Measurements from ENCODE around the gene RFX3.

The RFX3 gene

DNA sequence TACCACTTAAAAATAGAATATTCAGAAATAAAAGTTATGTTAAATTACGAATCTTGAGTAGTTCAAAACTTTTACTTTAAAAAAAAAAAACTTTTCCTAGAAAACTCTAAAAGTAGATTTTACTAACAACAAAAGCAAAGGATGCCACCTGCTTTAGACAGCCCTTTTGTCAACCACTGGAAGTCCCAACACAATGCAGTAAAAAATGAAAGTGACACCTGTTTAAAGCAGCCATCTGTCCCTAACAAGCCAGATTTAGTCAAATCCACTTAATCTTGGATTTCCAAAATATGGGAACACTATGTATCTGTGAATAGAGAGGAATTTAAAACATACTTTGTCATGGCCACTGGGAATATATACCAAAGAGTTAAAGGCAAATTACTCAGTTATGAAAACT, 3.8 kb downstream of the RFX3 start:
- peak overlapping the region; percentile 57 to 92 for H3K4me3 Mint-ChIP-seq
- peaks cover 30% of the 10 kb centered on the region for H3K4me1 Mint-ChIP-seq

GRCh38 chr9:3520564-3520963, 5.2 kb downstream of the RFX3 start:
- Mint-ChIP-seq H3K4me3 (no peak overlapping the region), H3K27me3 (no peaks in the 10 kb centered on the region), H3K27ac (no peak overlapping the region), H3K9me3 (no peaks in the 10 kb centered on the region), H3K4me1 (peaks cover 30% of the 10 kb centered on the region)
- ATAC-seq (no peak), DNase-seq (no peak)

More for the DNA sequence above, 3.8 kb downstream of the RFX3 start:
- H3K27me3 Mint-ChIP-seq = no peaks in the 10 kb centered on the region
- ATAC-seq (no peak), DNase-seq (no peak)
- H3K9me3 Mint-ChIP-seq = no peaks in the 10 kb centered on the region
- H3K27ac Mint-ChIP-seq = no peak overlapping the region

- Mint-ChIP-seq H3K4me1 (peaks cover 36% of the 10 kb centered on the region), H3K27me3 (no peaks in the 10 kb centered on the region), H3K9me3 (no peaks in the 10 kb centered on the region), H3K27ac (no peak overlapping the region), H3K4me3 (no peak overlapping the region)
- DNase-seq (no peak), ATAC-seq (no peak)
Observed at GRCh38 chr9:3517377-3518048, 8.3 kb downstream of the RFX3 start.

DNA sequence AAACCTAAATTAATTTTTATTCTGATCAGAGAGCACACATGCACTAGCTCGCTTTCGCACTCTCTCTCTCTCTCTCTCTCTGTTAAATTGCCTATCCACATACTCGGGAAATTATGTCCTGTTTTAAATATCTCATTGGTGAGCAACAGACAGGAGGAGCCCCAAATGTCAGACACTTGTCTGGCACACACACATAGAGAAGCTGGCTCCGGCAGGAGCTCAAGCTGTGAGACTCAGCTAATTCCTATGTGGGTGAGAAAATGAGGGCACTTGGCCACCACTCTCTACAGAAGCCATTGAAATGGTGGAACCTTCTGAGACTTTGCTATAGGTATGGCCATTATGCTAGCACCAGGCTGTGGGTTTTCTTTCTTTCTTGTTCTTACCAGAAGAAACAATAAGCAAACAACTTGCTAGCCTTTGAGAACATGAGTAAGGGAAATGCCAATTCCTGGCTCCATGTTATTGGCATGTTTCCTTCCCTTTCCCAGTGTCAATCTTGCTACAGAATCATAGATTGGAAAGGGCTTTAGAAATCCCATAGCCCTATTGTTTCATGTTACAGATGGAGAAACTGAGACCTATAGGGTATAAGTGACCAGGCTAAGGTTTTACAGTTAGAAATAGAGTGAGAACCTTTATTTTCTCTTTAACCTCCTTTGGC, 9.0 kb downstream of the RFX3 start:
- Mint-ChIP-seq H3K4me3 (no peak overlapping the region), H3K27me3 (no peaks in the 10 kb centered on the region), H3K9me3 (no peaks in the 10 kb centered on the region), H3K4me1 (peaks cover 30% of the 10 kb centered on the region), H3K27ac (no peak overlapping the region)
- DNase-seq (no peak), ATAC-seq (no peak)

DNA sequence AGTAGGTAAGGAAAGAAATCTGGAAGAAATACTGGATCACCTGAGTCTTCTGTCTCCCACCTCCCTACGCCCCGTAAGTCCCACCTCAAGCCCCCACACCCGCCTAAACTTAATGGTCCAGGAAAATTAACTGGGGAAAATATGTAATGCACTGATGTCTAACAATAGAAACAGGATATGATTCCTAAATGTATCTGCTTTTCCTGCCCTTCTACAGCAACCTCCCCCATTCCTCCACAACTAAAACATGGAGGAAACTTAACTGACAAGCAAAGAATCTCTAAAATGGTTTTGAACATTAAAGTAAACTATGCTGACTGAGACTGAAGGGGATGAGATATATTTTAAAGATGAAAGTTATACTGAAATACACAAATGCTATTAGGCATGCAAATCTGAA, 10.4 kb downstream of the RFX3 start:
- Mint-ChIP-seq H3K4me1 (peaks cover 38% of the 10 kb centered on the region), H3K27me3 (no peaks in the 10 kb centered on the region), H3K9me3 (no peaks in the 10 kb centered on the region), H3K4me3 (no peak overlapping the region), H3K27ac (no peak overlapping the region)
- DNase-seq = no peak
- no peak for ATAC-seq

DNA sequence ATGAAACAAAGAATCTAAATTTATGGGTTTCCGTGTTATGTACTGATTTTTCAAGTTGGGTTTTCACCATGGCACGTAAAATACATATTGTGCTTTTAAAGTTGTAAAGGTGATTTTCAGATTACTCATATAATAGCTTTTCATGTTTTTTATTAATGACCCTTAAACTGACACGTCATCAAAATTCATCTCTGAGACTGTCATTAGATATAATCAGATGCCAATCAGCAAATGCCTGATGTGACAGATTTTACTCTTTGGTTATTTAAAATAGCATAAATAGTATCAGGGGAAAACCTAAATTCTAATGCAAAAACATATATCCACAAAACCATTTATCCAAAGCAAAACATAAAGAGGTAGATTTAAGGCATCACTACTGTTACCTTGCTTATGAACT, 11.0 kb downstream of the RFX3 start:
- DNase-seq (no peak), ATAC-seq (no peak)
- Mint-ChIP-seq H3K27ac (no peak overlapping the region), H3K9me3 (no peaks in the 10 kb centered on the region), H3K4me1 (peaks cover 44% of the 10 kb centered on the region), H3K27me3 (no peaks in the 10 kb centered on the region), H3K4me3 (no peak overlapping the region)

GRCh38 chr9:3513265-3513818, 12.5 kb downstream of the RFX3 start:
- Mint-ChIP-seq H3K9me3 (no peaks in the 10 kb centered on the region), H3K27me3 (no peaks in the 10 kb centered on the region), H3K27ac (no peak overlapping the region), H3K4me3 (no peak overlapping the region), H3K4me1 (peaks cover 54% of the 10 kb centered on the region)
- no peak for ATAC-seq
- DNase-seq = no peak

- no peak for DNase-seq
- no peak overlapping the region for H3K4me3 Mint-ChIP-seq
- no peaks in the 10 kb centered on the region for H3K27me3 Mint-ChIP-seq
- H3K4me1 Mint-ChIP-seq = peaks cover 60% of the 10 kb centered on the region
- ATAC-seq = no peak
- H3K9me3 Mint-ChIP-seq = no peaks in the 10 kb centered on the region
- peak overlapping the region in 1 of 2 donors; percentile 47 for H3K27ac Mint-ChIP-seq
Observed at GRCh38 chr9:3511551-3511950, 14.2 kb downstream of the RFX3 start.

DNA sequence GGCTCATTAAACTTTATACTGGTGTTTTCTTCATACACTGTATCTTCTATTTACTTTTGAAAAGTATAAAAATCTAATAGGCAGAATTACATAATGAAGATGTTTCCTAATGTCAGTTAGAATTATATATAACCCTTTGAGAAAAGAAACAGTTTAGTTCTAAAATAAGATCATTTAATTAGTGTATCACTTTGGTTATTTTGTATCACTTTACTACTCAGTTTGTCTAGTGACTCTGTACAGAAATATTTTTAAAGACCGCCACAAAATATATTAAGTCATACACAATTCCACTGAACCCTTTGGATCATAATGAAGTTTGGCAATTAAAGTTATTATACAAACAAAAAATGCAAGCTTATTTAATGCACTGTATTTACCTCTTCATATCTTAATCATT, 15.0 kb downstream of the RFX3 start:
- ATAC-seq (no peak), DNase-seq (no peak)
- no peak overlapping the region for H3K27ac Mint-ChIP-seq
- H3K4me3 Mint-ChIP-seq = no peak overlapping the region
- H3K27me3 Mint-ChIP-seq = no peaks in the 10 kb centered on the region
- H3K9me3 Mint-ChIP-seq = no peaks in the 10 kb centered on the region
- H3K4me1 Mint-ChIP-seq = peaks cover 62% of the 10 kb centered on the region

- Mint-ChIP-seq H3K9me3 (no peaks in the 10 kb centered on the region), H3K4me3 (no peak overlapping the region), H3K4me1 (peaks cover 67% of the 10 kb centered on the region), H3K27me3 (no peaks in the 10 kb centered on the region), H3K27ac (no peak overlapping the region)
- DNase-seq = no peak
- no peak for ATAC-seq
Observed at GRCh38 chr9:3509926-3510325, 15.9 kb downstream of the RFX3 start.

- H3K27ac Mint-ChIP-seq = peak overlapping the region; percentile 92 to 98
- peak overlapping the region; percentile 57 to 78 for H3K4me3 Mint-ChIP-seq
- DNase-seq = no peak
- ATAC-seq = peak; percentile 55
- peaks cover 59% of the 10 kb centered on the region for H3K4me1 Mint-ChIP-seq
- no peaks in the 10 kb centered on the region for H3K27me3 Mint-ChIP-seq
- H3K9me3 Mint-ChIP-seq = no peaks in the 10 kb centered on the region
Observed at GRCh38 chr9:3508521-3509291, 17.1 kb downstream of the RFX3 start.

DNA sequence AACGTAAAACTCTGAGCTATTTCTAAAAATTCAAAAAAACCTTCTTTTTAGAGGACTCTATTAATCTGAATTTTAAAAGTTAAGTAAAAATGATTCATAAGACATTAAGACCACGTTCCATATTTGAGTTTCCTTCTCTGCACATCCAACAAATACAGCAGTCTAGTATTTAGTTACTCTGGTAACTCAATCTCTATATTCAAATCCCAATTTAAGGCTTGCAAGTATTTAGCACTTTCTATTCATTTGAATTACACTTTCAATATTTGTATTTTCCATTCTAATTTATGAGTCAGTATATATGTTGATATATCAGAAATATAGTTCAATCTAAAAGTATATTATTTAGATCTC, 17.7 kb downstream of the RFX3 start:
- H3K9me3 Mint-ChIP-seq = no peaks in the 10 kb centered on the region
- H3K4me1 Mint-ChIP-seq = peaks cover 54% of the 10 kb centered on the region
- ATAC-seq (no peak), DNase-seq (no peak)
- H3K27me3 Mint-ChIP-seq = no peaks in the 10 kb centered on the region
- H3K4me3 Mint-ChIP-seq = peak overlapping the region; percentile 57 to 78
- H3K27ac Mint-ChIP-seq = peak overlapping the region; percentile 92 to 98

GRCh38 chr9:3507395-3508077, 18.3 kb downstream of the RFX3 start:
- Mint-ChIP-seq H3K4me1 (peaks cover 53% of the 10 kb centered on the region), H3K27ac (peak overlapping the region; percentile 92 to 98)
- no peak for ATAC-seq

DNA sequence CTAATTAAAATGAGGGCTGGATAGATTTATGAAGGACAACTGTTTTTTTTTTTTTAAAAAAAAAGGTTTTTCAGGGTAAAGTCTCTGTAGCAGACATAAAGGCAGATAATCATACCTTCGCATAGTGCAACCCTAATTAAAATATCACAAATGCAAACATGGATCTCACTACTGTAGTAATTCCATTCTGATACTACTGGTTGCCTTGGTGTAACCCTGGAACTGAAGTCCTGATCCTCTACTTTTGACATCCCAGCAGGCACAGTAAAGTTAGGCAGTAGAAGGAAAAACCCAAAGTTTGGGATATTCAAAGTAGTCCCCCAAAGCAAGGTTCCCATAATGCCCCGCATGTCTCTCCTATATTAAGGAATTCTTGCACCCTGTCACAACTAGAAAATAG, 19.6 kb downstream of the RFX3 start:
- no peak for ATAC-seq
- H3K27me3 Mint-ChIP-seq = no peaks in the 10 kb centered on the region
- H3K9me3 Mint-ChIP-seq = no peaks in the 10 kb centered on the region
- DNase-seq = no peak
- H3K4me3 Mint-ChIP-seq = no peak overlapping the region
- H3K27ac Mint-ChIP-seq = no peak overlapping the region
- H3K4me1 Mint-ChIP-seq = peaks cover 49% of the 10 kb centered on the region

More at GRCh38 chr9:3507395-3508077, 18.3 kb downstream of the RFX3 start:
- Mint-ChIP-seq H3K27me3 (no peaks in the 10 kb centered on the region), H3K9me3 (no peaks in the 10 kb centered on the region), H3K4me3 (peak overlapping the region; percentile 57 to 78)
- no peak for DNase-seq

GRCh38 chr9:3502560-3503398, 23.0 kb downstream of the RFX3 start:
- Mint-ChIP-seq H3K9me3 (no peaks in the 10 kb centered on the region), H3K27ac (no peak overlapping the region), H3K27me3 (no peaks in the 10 kb centered on the region), H3K4me3 (no peak overlapping the region), H3K4me1 (peaks cover 31% of the 10 kb centered on the region)
- ATAC-seq (no peak), DNase-seq (no peak)

Data from stimulated activated naive CD8-positive, alpha-beta T cell treated with anti-CD3 and anti-CD28 coated beads, Interleukin-15, amount 100 ng/mL, for 72 hours (primary cell).